GM21526 (cell line): ENCODE data around the gene FUT6.
"Not testable (repeated sequence)": the region's sequence is repeated elsewhere in the genome, so short reads cannot be mapped to it uniquely, and the experiment has no call there.

Source experiments
- ATAC-seq: cut with Tn5 transposase; IDR thresholded peaks from one replicate; pipeline ENCODE4 v1.9.1; 2021; ENCODE audit warnings: moderate library complexity; ENCODE audit not compliant: unreplicated experiment, low FRiP score

The FUT6 gene

DNA sequence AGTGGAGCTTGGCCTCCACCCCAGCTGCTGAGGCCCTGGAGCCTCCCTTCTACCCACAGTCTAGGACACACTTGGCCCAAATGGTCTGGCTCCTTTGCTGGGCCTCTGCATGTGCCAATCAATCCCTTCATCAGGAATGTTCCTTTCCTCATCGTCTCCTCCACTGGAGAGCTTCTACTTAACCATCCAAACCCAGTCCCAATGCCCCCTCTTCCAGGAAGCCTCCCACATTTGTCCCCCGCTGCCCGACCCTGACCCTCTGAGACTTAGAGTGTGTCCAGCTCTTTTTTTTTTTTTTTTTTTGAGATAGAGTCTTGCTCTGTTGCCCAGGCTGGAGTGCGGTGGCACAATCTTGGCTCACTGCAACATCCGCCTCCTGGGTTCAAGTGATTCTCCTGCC is 51.1 kb downstream of the FUT6 start:
- ATAC-seq: no peak

DNA sequence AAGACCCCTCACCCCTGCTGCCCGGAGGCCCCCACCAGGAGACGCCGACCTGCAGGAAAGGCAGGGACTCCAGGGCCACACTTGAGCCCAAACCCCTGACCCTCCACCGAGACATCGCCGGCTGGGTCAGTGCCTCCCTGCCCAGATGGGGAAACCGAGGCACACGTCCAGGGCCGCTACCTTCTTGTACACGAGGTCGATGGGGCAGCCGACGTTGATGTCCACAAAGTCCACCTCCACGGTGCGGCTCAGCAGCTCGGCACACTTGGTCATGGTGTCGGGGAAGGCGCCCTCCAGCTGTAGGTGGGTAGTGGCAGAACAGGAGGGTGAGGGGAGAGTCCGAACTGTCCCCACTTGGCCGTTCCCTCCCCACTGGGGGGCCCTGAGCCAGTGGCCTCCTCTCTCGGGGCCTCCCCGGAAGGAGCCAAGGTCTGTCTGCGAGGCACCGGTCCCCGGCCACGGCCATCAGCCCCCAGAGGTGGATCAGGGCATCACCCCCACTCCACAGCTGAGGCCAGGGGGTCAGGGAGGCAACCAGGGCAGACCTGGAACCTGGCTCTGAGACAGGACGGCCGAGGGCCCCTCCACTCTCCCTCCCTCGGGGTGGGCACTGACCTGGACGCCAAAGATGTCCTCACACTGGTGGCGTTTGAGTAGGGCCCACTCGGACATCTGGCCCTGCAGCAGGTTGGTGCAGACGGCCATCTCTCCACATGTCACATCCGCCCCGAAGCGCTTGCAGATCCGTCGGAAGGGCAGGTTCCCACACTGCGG is 51.9 kb downstream of the FUT6 start:
- ATAC-seq: no peak

DNA sequence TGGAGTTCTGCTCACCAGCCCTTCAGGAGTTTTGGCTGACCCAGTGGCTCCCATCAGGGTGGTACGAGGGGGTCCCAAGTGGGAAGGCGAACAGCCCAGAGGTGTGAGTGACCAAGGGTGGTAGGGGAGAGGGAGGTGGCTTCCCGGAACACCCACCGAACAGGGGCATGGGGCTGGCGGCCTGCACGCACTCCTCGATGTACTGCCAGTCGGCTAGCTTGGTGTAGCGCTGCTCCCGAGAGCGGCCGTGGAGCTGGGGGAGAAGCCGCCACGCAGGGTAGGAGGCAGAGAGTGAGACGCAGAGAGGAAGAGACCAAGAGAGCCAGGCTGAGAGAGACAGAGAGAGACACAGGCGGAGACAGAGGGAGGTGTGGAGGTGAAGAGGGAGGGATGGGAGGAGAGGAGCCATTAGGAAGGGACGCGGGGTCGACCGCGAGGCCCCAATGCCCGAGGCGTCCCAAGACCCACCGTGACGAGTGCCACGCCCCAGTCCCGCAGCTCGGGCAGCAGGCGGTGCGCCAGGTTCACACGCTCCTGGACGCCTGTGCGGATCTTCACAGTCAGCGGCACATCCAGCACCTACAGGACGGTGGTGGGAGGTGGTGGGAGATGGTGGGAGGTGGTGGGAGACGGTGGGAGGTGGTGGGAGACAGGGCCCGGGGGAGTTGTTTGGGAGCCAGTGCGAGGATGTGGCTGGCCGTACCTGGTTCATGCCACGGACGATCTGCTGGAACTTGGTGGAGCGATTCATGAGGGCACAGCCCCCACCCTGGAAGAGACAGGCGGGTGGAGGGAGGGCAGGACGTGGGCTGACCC is 52.7 kb downstream of the FUT6 start:
- ATAC-seq: no peak

DNA sequence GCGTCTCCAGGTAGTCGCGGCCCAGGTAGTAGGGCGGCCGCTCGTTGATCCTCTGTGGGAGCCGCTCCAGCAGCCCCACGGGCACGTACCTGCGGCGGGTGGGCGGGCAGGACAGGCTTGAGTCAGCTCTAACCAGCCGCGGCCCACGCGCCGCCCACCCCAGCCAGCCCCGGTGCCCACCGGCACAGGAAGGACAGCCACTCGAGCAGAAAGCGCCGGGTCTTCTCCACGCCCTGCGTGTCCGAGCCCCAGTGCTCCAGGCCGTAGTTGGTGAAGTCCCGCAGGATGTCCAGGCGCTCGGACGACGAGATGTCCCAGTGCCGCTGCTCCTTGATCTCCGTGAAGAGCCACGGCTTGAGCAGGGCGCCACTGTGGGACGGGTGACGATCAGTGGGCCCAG is 54.1 kb downstream of the FUT6 start:
- no peak for ATAC-seq

DNA sequence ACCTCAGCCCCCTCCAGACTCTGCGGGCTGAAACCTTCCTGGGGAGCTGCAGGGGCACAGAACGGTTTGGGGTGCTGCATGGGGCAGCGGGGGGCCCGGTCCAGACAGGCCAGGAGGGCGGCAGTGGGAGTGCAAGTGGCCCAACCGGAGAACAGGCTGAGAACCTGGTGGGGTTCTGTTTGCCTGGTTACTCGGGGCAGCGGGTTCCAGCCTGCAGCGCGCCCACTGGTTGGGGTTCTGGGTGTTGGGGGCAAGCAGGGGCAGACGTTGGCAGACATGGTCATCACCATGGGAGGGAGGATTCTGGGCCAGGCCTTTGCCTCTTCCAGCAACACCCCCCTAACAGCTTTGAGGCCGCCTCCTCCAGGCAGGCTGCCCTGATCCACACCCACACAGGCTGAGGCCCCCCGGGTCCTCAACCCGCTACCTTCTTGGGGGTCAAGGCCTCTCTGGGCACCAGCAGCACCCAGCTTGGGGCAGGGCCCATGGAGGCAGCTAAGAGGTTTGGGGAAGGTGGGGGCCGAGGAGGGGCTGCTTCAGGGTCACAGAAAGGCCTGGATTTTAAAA is 54.8 kb downstream of the FUT6 start, which contains the start of gene PRR22:
PRR22 (minus strand) TSS at position 166 of the 567 bp plus-strand sequence; CDS start at position 80, 86 bp downstream.
- ATAC-seq: no peak

DNA sequence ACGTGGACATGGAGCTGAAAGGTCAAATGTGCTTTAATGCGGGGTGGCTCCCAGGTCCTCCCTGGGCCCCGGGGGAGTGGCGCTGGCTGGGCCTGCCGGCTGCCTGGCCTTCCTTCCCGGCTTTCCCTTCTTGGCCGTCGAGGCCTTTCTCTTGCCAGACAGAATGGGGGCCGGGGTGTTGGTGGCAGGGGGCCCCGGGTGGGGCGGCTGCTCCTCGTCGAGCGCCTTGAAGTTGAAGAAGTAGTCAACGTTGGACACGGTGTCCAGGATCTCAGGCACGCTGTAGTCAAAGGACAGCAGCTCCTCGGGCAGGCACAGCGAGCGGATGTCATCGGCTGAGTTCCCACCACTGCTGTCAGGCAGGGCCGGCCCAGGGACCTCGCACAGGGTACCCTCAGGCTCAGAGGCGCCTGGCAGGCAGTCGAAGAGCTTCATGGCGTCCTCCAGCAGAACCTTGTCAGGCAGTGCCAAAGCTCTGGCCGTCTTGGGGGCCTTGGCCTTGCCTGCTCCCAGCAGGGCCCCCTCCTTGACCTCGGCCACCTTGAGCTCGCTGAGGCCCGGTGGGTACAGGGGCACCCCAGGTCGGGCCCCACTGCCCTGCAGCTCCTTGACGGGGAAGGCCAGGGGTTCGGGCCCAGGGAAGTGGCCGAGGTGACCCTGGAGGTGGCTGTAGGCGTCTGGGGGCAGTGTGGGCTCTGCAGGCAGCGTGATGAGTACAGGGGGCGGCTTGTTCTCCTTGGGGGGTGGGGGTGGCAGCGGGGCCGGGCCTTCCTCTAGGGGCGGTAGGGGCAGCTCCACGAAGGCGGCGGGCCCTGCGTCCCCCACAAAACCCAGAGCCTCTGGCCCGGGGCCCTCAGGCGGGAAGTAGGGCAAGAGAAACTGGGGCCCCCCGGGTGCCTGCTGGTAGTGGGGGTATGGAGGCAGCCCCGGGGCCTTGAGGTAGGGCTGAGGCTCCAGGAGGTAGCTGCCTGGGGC is 56.3 kb downstream of the FUT6 start:
- no peak for ATAC-seq

DNA sequence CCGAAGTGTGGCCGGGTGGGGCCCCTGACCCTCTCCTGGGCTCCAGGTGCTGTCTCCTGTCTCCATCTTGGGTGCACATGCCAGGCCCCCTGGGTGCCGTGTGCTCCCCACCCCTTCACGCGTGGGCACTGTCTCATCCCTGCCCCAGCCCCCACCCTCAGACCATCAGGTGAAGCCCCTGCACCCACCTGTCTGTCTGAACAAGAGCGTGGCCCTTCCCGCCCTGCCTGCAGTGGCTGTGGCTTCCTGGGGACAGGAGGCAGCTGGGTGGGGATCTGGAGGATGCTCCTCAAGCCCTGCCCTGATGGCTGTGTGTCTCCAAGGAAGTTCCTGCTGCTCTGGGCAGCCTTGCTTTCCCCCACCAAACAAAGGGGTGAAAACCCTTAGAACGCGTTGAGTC is 57.2 kb downstream of the FUT6 start:
- ATAC-seq: no peak

DNA sequence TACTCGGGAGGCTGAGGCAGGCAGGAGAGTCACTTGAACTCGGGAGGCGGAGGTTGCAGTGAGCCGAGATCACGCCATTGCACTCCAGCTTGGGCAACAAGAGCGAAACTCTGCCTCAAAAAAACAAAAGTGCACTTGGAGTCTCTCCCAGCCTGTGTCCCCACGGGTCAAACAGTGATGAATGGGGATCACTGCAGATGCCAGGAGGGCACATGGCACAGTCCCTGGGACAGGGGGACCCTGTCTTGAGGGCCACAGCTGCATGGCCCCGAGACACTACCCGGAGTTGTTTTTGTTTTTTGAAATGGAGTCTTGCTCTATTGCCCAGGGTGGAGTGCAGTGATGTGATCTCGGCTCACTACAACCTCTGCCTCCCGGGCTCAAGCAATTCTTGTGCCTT is 58.6 kb downstream of the FUT6 start:
- ATAC-seq: not testable (repeated sequence)
